ENCODE data around the gene SV2C.
"Not testable (repeated sequence)": the region's sequence is repeated elsewhere in the genome, so short reads cannot be mapped to it uniquely, and the experiment has no call there.

Gene SV2C

GRCh38 chr5:76204713-76205112 is 121.5 kb downstream of the SV2C start:
- no peak for DNase-seq

- no peak for DNase-seq
Observed at GRCh38 chr5:76207120-76207519, 123.9 kb downstream of the SV2C start.

GRCh38 chr5:76209297-76209696 is 126.1 kb downstream of the SV2C start:
- no peak for DNase-seq

GRCh38 chr5:76210946-76211345 is 127.8 kb downstream of the SV2C start:
- DNase-seq: no peak

DNA sequence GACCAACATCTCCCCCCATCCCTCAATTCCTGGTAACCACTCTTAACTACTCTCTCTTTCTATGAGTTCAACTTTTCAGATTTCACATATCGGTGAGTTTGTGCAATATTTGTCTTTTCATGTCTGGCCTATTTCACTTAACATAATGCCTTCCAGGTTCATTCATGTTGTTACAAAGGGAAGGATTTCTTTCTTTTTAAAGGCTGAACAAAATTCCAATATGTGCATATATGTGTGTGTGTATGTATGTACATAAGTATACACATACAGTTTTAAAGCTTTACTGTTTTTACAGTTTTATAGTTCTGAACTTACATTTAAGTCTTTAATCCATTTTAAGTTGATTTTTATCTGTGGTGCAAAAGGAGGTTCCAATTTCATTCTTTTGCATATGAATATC is 130.7 kb downstream of the SV2C start:
- DNase-seq: no peak

DNA sequence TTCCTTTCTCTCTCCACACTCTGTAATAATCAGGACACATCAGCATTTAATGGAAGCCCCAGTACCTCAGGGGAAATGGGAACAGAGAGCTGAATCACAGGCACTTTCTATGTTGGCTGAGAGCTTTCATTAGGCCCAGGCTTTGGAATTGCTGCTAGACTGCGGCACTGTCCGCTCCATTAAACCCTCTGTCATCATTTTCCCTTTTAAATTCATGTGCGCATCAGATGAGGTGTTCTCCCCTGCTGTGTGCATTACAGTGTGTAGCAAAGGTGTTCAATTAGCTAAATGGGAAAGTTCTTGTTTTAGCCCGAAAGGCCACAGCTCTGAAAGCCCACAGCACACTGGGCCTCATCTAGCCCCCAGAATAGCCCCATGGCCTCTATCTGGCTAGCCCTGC is 133.6 kb downstream of the SV2C start:
- no peak for DNase-seq

DNA sequence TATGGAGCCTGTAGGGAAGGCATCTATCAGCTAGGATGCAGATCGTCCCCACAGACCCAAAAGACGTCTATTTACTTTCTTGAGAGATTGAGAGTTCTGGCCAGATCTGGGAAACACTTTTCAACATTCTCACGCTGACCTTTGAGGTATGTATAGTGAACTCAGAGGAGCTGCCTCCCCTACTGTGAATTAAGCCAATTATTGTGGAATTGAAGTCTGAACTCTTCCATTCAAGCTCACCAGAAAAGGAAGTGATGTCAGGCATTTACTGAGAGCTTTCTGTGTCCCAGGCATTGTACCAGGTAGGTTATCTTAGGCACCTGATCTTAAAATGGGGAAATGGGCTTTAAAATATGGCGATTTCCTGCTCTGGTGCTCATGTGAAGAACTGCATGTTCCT is 136.5 kb downstream of the SV2C start:
- no peak for DNase-seq

- no peak for DNase-seq
Observed at GRCh38 chr5:76221311-76221710, 138.1 kb downstream of the SV2C start.

- DNase-seq: no peak
Observed at GRCh38 chr5:76222318-76222717, 139.1 kb downstream of the SV2C start.

DNA sequence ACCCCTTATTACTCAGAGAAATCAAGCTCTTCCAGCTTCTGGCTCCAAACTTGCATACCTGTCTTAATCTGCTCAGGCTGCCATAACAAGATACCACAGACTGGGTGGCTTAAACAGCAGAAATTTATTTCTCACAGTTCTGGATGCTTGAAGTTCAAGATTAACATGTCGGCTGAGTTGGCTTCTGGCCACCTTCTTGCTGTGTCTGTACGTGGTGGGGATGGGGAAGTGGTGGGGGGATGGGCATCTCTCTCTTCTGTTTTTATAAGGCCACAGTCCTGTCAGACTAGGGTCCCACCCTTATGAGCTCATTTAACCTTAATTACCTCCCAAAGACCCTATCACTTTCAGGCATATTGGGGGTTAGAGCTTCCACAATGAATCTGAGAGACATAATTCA is 140.5 kb downstream of the SV2C start:
- no peak for DNase-seq

DNA sequence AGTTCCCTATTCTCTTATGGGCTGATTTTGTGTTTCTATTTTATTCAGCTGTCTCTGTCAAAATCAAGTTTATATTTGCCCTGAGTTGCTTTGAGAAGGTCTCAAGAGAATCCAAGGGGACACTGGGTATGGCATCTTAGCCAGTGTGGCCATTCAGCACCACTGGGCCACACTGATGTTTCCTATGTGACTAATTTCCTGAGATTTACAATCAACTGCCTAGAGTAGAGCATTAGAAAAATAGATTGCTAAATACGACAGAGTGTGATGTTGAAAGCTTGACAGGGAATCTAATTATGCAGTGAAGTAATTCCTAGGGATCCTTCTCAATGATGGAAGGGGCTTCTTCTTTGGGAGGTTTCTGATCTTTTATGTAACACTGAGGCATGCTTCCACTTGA is 141.7 kb downstream of the SV2C start:
- DNase-seq: no peak

DNA sequence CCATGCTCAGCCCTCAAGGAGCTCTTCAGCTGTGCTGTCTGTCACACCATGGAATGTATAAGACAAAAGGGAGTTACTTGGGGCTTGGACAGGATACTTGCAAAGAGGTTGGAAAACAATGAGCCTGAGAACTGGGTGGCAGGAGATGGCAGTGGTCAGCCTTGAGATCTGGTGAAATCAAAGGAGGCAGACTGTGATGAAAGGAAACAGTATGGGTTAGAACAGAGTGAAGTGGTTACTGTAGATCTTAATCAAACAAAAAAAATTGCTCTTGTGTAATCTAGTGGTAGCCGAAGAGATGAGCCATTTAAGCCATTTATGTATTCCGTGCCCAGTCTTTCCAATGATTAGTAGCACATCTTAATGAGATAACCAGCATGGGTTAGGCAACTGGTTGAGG is 142.2 kb downstream of the SV2C start:
- DNase-seq: no peak

GRCh38 chr5:76229900-76230299 is 146.7 kb downstream of the SV2C start:
- DNase-seq: no peak

DNA sequence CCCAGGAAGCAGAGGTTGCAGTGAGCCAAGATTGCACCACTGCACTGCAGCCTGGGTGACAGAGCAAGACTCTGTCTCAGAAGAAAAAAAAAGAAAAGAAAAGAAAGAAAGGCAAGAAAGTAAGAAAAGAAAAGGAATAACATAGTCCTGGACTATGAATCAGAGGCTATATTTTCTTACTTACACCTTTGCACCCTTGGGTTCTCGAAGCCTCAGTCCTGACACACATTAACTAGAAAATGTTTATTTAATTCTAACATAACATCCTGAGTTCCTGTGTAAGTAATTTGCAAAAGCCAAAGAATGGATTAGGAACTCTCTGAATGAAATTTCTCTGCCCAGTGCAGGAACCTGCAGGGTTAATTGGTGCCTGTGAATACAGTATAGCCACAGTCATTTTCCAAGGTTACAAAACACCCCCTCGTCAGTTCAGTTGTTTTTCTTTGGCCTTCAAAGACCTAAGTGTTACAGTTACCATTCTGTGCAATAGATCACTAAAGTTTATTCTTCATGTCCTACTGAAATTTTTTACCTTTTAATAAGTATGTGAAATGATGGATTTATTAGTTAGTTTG is 147.6 kb downstream of the SV2C start:
- no peak for DNase-seq

DNA sequence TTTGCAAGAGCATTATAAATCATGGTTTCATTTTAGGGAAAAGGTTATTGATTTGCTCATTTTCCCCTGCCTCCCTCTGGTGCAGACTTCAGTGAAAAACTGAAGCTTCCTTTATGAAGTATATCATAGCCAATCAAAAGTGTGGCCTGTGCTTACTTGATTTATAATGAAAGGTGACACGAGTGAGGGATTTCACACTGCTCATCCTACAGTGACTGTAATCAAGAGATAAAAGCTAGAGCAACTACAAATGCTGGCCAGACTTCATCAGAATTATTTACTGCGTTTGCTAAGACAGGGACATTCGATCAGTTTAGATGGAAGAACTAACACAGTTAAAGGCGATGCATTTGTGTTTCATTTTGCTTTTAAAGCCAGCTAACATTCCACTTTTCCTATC is 151.5 kb downstream of the SV2C start:
- DNase-seq: no peak

DNA sequence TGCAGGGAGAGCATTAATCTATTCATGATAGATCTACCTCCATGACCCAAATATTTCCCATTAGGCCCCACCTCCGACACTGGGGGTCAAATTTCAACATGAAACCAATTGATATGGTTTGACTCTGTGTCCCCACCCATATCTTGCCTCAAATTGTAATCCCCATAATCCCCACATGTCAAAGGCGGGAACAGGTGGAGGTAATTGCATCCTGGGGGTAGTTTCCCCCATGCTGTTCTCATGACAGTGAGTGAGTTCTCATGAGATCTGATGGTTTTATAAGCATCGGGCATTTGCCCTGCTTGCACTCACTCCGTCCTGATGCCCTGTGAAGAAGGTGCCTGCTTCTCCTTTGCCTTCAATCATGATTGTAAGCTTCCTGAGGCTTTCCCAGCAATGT is 153.5 kb downstream of the SV2C start:
- DNase-seq: no peak

DNA sequence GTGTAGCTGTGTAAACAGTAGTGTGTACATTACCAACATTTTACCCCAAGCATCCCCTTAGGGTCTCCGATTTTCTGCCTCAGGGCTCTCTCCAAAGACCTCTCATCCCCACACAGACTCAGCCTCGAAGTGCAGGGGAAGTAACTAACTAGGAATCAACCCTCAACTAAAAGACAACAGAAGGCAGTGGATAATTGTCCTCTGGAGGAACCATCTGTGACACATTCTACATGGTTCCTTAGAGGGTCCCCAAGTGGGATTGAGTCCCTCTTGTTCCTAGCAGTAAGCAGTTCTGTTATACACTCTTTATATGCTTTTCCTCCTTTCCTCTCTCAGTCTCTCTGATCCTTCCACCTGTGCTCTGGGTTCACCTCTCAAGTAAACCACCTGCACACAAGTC is 157.2 kb downstream of the SV2C start:
- no peak for DNase-seq

DNA sequence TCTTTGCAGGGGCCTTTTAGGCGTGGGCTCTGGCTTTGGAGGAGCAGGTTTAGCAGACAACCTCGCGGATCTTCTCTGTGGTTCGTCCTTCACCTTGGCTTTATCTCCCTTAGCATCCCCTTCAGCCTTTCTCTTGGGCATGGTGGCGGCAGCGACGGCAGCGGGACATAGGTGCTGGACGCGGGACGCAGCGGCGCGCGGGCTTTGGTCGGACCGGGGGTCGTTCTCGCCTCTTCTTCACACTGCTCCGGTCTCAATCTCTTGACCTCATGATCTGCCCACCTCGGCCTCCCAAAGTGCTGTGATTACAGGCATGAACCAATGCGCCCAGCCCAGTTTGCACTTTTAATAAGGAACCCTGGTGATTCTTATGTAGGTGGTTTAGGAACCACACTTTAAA is 159.0 kb downstream of the SV2C start:
- not testable (repeated sequence) for DNase-seq

GRCh38 chr5:76245590-76245989 is 162.4 kb downstream of the SV2C start:
- DNase-seq: no peak

DNA sequence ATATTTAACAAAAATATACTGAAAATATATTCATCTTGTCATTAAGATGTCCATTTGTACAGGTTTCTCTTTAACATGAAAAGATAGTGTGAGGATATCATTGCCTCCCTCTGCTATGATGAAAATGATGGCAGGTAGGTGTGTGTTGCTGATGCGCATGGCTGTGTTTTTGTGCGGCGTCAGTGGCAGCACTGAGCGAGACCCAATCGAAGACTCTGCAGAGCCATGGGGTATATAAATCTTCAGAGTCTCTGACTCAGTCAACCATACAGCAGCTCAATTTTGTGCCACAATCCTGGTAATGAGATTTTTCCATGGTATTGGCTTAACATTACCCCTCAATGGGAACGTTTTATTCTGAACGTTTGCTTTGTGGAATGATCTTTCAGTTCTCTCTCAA is 166.4 kb downstream of the SV2C start:
- DNase-seq: no peak

DNA sequence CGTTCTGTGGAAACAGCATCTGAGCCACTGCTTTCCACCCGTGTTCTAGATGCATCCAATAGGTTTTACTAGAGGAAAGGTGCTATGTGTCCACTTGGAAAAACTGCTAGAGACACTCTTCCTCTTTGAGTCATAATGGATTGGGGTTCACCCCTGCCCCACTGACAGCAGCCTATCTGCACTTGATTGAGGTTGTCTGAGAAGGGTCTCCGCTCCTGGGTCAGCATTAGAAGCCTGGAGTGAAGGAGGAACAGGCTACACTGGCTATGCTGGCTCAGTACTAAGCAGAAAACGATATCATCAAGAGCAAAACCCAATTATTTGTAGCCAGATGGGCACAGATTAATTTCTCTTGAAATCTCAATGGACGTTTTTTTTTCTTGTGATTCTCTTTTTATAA is 167.3 kb downstream of the SV2C start:
- no peak for DNase-seq

DNA sequence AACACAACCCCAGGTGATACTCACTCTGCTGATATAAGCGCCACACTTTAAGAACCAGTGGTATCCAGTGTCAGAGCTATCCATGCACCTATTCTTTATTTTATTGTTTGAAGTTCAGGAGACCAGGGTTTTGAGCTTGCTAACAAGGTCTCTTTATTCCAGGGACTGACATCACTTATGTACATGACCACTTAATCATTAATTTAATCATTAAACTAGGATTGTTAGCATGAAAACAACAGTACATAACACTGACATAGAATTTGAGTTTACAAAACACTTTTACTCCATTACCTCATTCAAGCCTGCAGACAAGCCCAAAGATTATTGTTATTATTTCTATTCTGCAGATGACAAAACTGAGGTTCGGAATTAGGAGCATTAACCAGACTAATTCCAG is 168.5 kb downstream of the SV2C start:
- no peak for DNase-seq

- DNase-seq: no peak
Observed at GRCh38 chr5:76252437-76252836, 169.3 kb downstream of the SV2C start.

DNA sequence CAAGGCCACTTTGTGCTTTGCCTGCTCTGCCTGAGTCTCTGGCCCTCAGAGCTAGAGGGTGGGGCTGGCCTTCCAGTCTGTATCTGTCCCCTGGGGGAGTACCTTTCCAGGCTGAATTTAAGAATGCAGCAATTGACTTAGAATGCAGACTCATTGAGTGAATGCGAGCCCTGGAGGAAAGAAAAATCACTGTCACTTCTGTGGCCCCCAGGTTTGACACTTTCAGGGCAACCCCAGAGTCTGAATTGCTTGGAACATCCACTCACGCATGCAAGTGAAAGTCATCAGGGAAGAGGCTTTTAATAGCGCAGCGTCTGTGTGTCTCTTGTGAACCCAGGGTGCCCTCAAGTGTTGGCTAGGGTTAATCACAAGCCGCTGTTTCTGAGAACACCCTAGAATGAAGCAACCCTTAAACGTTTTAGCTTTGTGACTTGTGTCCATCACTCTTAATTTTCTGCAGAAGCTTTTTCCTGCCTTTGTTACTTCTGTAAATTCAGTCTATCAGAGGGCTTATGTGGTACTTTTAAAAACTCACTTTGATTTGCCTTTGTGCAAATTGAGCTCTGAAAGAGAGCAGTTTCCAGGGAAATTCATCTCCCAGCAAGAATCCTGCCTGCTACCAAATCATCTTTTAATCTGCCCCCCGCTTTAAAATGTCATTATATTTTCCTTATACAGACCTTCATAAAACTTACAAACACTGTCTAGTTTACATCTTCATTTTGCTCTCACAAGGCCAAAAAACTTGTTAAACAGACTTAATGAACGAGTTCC is 173.1 kb downstream of the SV2C start:
- DNase-seq: peak; percentile 68

- DNase-seq: no peak
Observed at GRCh38 chr5:76257225-76257833, 174.1 kb downstream of the SV2C start.
